HG02678 (cell line): ENCODE data around the gene PHOX2A.

Experiments used
- ATAC-seq: cut with Tn5 transposase; IDR thresholded peaks from one replicate; pipeline ENCODE4 v1.9.1; 2021; ENCODE audit warnings: mild to moderate bottlenecking, moderate library complexity; ENCODE audit not compliant: unreplicated experiment

The PHOX2A gene

GRCh38 chr11:72250661-72251464 lies 6.9 kb upstream of the PHOX2A start:
- no peak for ATAC-seq

- ATAC-seq: no peak
Observed at GRCh38 chr11:72249961-72250360, 6.0 kb upstream of the PHOX2A start.

- ATAC-seq: no peak
Observed at GRCh38 chr11:72247584-72247983, 3.6 kb upstream of the PHOX2A start.

- ATAC-seq: no peak
Observed at GRCh38 chr11:72245263-72245816, 1.4 kb upstream of the PHOX2A start.

- no peak for ATAC-seq
Observed at GRCh38 chr11:72244361-72245262, 636 bp upstream of the PHOX2A start.

GRCh38 chr11:72243173-72244059 lies 560 bp downstream of the PHOX2A start:
- ATAC-seq: no peak

GRCh38 chr11:72242141-72242540 lies 1.8 kb downstream of the PHOX2A start:
- no peak for ATAC-seq

GRCh38 chr11:72241291-72241781 lies 2.6 kb downstream of the PHOX2A start:
- ATAC-seq: no peak

- no peak for ATAC-seq
Observed at GRCh38 chr11:72240461-72241290, 3.3 kb downstream of the PHOX2A start.

GRCh38 chr11:72239849-72240460 lies 4.0 kb downstream of the PHOX2A start:
- ATAC-seq: no peak

- no peak for ATAC-seq
Observed at GRCh38 chr11:72239313-72239848, 4.6 kb downstream of the PHOX2A start.

GRCh38 chr11:72238492-72239312 lies 5.3 kb downstream of the PHOX2A start:
- no peak for ATAC-seq

- ATAC-seq: no peak
Observed at GRCh38 chr11:72238040-72238450, 5.9 kb downstream of the PHOX2A start.

- no peak for ATAC-seq
Observed at GRCh38 chr11:72237112-72237931, 6.7 kb downstream of the PHOX2A start.

GRCh38 chr11:72236774-72237111 lies 7.2 kb downstream of the PHOX2A start:
- ATAC-seq: no peak

GRCh38 chr11:72236083-72236697 lies 7.8 kb downstream of the PHOX2A start:
- no peak for ATAC-seq
